GM21723 (cell line): Measurements from ENCODE around the gene TEX2.
"Not testable (repeated sequence)": the region's sequence is repeated elsewhere in the genome, so short reads cannot be mapped to it uniquely, and the experiment has no call there.

Experiments
- ATAC-seq: cut with Tn5 transposase; IDR thresholded peaks from one replicate; pipeline ENCODE4 v1.9.1; 2021; ENCODE audit warnings: mild to moderate bottlenecking, moderate library complexity; ENCODE audit not compliant: unreplicated experiment

TEX2 gene

DNA sequence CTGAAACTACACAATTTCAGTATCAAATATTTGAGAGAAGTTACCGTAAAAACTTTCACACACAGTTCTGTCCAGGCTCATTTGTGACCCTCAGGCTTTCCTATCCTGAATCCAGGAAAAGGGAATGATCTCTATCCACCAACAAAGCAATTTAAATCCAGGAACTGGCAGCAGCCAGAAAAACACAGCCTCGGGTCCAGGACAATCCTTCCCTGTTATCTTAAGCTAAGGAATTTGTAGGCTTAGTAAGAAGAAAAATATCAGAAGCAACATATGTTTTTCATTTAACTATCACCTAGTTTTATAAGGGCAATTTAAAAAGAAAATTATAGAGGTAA is 47.1 kb downstream of the TEX2 start:
- no peak for ATAC-seq

GRCh38 chr17:64214950-64215349 is 48.1 kb downstream of the TEX2 start:
- ATAC-seq: no peak

GRCh38 chr17:64213995-64214811 is 48.9 kb downstream of the TEX2 start:
- ATAC-seq: no peak

DNA sequence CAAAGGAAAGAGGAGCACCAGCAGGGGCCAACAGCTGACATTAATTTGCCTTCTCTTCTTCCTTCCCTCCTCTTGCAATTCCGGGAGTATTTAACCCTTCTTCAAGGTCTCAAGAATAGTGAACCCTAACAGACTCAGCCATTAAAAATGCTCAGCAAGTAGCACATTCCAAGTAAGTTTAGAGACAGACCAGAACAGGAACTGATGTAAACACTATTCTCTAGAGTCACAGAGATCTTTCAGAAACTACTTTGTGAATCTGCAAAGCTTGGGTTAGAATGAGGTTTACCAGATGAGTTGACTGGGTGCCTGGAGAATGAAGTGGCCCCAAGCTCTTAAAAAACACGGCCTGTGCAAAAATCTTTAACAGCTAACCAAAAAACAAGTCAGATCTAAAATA is 50.9 kb downstream of the TEX2 start:
- ATAC-seq: no peak

- no peak for ATAC-seq
Observed at GRCh38 chr17:64209983-64210382, 53.1 kb downstream of the TEX2 start.

DNA sequence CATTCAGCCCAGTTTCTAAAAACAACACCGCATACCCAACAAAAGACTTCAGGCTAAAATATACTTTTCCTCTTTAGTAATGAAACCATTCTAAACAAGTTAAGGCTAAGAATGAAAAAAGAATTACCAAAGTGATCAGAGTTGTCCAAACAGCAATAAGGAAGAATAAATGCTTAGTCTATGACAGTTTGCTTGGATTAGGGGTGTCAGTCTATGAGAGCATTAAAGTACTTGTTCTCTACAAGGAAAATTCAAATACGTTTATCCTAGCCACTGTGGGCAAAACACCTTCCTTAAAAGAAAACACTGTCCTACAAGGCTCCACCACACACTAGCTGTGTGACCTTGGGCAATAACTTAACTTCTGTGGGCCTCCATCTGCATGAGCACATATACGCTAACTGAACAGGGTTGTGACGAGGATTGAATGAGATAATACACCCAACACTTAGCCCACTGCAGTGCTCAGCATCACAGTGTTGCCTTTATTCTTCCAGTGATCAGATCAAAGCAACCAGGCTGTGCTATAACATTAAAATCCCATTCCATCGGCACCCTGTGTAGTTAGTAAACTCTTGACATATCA is 53.6 kb downstream of the TEX2 start:
- no peak for ATAC-seq

GRCh38 chr17:64208656-64209055 is 54.4 kb downstream of the TEX2 start:
- ATAC-seq: not testable (repeated sequence)

DNA sequence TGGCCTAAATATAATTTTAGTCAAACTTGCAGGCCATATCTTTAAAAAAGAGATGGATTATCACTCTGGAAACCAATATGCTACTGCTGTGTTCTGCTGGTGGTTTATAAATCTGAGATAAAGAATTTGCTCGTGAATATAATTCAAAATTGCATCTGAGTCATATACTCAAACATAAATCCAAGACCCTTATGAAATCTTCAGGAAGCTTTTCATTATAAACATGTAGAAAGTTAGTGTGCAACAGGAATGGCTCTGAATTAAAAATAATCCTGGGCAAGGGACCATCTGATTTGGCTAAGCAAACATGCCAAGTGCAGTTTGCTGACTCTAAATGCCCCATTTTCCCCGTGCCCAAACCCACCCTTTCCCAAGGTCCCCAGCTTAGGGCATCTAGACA is 57.3 kb downstream of the TEX2 start:
- no peak for ATAC-seq

DNA sequence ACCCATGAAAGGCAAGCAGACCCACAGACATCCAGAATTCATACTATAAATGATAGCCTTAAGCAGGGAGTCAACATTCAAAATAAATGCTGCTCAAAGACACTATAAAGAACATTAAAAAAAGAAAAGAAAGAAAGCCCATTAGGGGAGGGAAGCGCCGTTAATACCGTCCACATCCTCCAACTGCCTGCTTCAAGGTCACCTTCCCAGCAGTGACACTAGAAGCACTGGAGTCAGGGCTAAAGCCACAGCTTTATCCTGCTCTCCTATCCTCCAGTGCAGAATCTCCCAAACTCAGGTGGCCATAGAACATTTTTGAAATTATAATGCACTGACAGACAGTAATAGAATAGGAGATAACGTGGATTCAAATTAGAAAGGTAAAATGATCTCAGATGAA is 59.4 kb downstream of the TEX2 start:
- no peak for ATAC-seq

DNA sequence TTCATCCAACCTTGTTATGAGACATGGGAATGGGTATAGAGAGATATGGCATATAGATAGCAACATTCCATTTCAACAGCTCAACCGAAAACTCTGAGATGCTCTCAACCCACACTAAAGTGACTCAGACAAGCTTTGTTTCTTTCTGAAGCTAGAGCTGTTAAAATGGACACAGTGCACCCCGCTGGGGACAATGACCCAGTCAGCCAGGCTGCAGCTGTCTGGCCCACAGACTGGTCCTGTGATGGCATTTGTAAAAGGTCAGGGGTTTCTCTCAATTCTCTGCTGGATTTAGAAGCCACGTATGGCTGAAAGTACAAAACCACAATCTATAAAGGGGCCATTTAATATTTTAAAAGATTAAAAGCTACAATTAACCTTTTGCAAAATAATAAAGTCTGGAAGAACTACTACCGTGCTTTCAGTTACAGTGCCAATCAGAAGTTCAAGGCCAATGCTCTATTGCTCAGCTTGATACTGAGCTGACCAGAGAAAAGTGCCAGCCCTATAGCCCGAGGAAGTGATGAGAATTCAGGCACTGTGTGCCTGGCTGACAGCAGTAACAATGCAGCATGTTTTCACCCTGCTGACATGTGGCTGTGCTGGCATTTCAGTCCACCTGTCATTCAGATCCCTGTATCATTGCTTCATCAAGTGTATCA is 60.2 kb downstream of the TEX2 start:
- ATAC-seq: no peak

- no peak for ATAC-seq
Observed at GRCh38 chr17:64200080-64201032, 62.7 kb downstream of the TEX2 start.

GRCh38 chr17:64198331-64199090 is 64.5 kb downstream of the TEX2 start:
- ATAC-seq: no peak

DNA sequence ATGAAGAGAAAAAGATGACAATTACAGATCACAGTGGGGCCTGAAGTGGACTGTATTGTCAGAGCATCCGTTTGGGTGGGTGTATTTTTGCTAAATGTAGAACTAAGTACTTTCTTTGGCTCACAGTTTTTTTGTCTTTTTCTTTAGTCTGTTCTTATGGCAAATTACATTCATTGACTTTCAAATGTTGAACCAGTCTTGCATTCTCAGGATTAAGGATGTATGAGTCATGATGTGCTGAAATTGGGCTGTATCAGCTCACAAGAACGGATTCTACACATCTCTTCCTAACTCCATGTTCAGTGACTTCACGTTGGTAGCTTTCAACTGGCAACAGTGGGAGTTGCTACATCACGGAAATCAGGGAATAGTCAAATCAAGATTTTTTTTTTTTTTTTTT is 66.5 kb downstream of the TEX2 start:
- no peak for ATAC-seq

- no peak for ATAC-seq
Observed at GRCh38 chr17:64193561-64193960, 69.5 kb downstream of the TEX2 start.

DNA sequence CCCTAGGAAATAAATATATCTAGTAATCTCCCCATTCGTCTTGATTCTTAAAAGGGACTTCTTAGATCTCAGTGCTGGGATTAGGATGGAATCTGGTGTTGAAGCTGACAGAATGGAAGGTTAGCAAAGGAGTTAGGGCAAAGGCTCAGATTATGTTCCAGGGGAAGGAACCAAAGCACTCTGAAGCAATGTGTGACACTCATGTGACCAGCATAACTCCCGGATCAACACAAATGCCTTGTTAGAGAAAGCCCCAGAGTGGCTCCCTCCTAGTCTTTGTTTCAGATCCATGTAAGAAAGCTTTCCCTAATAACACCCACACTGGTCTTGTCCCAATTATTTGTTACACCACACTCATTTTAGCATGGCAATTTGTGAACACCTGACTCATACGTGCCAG is 70.5 kb downstream of the TEX2 start:
- no peak for ATAC-seq

DNA sequence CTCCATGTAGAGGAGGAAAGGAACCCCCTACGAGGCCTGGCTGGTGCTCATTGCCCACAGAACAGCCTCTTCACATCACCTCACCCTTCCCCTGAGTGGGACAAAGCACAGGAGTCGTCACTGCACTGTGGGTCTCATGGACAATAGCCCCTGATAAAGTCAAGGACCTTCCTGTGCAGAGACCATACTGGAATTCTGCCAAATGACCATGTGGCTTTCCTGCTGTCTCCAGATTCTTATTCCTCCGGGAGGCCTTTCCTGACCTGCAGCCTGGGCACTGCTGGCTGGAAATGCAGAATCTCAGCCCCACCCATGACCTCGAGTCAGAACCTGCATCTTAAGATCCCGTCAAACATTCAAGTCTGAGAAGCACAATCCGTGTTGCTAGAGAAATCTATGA is 72.6 kb downstream of the TEX2 start:
- ATAC-seq: no peak

GRCh38 chr17:64188088-64188487 is 75.0 kb downstream of the TEX2 start:
- no peak for ATAC-seq

DNA sequence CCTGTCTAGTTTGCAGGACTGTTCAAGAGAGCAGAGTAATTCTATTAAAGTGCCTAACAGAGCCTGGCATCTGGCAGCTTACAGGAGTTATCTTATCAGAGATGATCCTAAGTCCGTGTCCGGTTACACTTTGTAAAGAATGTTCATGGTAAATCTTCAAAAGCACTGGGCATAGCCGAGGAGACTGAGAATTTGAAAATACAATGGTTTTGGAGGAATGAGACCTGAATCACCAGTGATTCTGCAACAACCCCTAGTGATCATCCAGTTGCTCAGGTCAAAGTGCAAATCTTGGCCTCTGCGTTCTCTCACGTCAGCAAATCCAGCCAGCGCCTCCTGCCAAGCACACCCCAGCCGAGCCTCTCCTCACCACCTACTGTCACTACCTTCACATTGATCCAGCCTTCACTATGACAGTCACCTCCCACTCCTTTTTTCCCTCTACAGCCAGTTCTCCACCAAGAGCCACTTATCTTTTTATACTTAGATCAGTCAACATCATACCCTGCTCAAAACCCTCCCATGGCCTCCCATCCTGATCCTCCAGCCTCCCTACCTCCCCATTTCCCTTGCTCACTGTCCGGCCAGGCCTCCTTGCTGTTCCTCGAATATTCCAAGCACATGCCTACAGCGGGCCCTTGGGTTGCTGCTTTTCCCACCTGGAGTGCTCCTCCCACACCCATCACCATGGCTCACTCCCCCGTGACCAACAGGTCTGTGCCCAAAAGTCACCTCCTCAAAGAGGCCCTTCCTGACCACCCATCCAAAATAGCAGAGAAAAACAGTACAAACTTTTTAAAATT is 75.8 kb downstream of the TEX2 start:
- no peak for ATAC-seq
